ENCODE measurements around the gene PHACTR2.
"Not testable (repeated sequence)": the region's sequence is repeated elsewhere in the genome, so short reads cannot be mapped to it uniquely, and the experiment has no call there.

PHACTR2 gene

GRCh38 chr6:143872201-143872600, 194.4 kb downstream of the PHACTR2 start:
- FAIRE-seq (no peak), DNase-seq (ENCODE audit: insufficient read length, low spot score) (no peak)

GRCh38 chr6:143873600-143873999, 195.8 kb downstream of the PHACTR2 start:
- FAIRE-seq; DNase-seq (ENCODE audit: insufficient read length, low spot score): not testable (repeated sequence)

More at GRCh38 chr6:143872201-143872600, 194.4 kb downstream of the PHACTR2 start:
- TF ChIP-seq POLR2AphosphoS5 (IDR thresholded peaks at IDR 0.05; ENCODE audit: low read depth, low read length) (no peak), TAF1 (IDR thresholded peaks at IDR 0.05; ENCODE audit: low read depth, low read length) (no peak), POLR2A (IDR thresholded peaks at IDR 0.05; ENCODE audit: low read depth, low read length) (no peak), POU2F2 (IDR thresholded peaks at IDR 0.05; ENCODE audit: low read depth, low read length) (no peak), PAX5 (IDR thresholded peaks at IDR 0.05; ENCODE audit: insufficient read depth, low read length, severe bottlenecking) (no peak), SPI1 (IDR thresholded peaks at IDR 0.05; ENCODE audit: low read depth, low read length) (no peak)

DNA sequence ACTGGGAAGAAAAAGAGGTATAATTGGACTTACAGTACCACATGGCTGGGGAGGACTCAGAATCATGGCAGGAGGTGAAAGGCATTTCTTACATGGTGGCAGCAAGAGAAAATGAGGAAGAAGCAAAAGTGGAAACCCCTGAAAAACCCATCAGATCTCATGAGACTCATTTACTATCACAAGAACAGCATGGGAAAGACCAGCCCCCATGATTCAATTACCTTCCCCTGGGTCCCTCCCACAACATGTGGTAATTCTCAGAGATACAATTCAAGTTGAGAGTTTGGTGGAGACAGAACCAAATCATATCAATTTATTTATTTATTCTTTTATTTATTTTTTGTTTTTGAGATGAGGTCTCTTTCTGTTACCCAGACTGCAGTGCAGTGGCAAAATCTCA, 196.7 kb downstream of the PHACTR2 start:
- FAIRE-seq; DNase-seq (ENCODE audit: insufficient read length, low spot score): not testable (repeated sequence)

GRCh38 chr6:143877584-143878271, 200.0 kb downstream of the PHACTR2 start:
- no peak for DNase-seq (ENCODE audit: insufficient read length, low spot score)
- TF ChIP-seq POLR2A (IDR thresholded peaks at IDR 0.05; ENCODE audit: low read depth, low read length) (no peak), PAX5 (IDR thresholded peaks at IDR 0.05; ENCODE audit: insufficient read depth, low read length, severe bottlenecking) (no peak), SPI1 (IDR thresholded peaks at IDR 0.05; ENCODE audit: low read depth, low read length) (no peak), TAF1 (IDR thresholded peaks at IDR 0.05; ENCODE audit: low read depth, low read length) (no peak), POU2F2 (IDR thresholded peaks at IDR 0.05; ENCODE audit: low read depth, low read length) (no peak), POLR2AphosphoS5 (IDR thresholded peaks at IDR 0.05; ENCODE audit: low read depth, low read length) (no peak)
- FAIRE-seq = peak; percentile 35

- FAIRE-seq = peak; percentile 47
- TF ChIP-seq POLR2A (IDR thresholded peaks at IDR 0.05; ENCODE audit: low read depth, low read length) = no peak
- no peak for TF ChIP-seq PAX5 (IDR thresholded peaks at IDR 0.05; ENCODE audit: insufficient read depth, low read length, severe bottlenecking)
- no peak for TF ChIP-seq SPI1 (IDR thresholded peaks at IDR 0.05; ENCODE audit: low read depth, low read length)
- TF ChIP-seq POU2F2 (IDR thresholded peaks at IDR 0.05; ENCODE audit: low read depth, low read length) = no peak
- no peak for TF ChIP-seq TAF1 (IDR thresholded peaks at IDR 0.05; ENCODE audit: low read depth, low read length)
- TF ChIP-seq POLR2AphosphoS5 (IDR thresholded peaks at IDR 0.05; ENCODE audit: low read depth, low read length) = no peak
- DNase-seq (ENCODE audit: insufficient read length, low spot score) = no peak
These were observed 200.6 kb downstream of the PHACTR2 start for GRCh38 chr6:143878272-143878760.

DNA sequence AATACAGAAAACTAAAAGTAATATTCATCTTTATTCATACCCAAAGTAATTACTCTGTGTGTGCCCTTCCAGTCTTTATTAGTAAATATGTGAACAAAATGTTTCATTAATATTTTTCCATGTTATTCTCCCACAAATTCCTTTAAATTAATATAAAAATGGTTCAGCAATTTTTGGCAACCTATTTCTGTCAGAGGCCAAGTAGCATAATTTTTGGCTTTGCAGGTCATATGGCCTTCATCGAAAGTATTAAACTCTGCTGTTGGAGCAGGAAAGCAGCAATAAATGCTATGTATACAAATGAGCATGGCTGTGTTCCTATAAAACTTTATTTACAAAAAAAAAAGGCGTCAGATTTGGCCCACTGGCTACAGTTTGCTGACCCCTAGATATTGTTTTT, 202.6 kb downstream of the PHACTR2 start:
- FAIRE-seq (no peak), DNase-seq (ENCODE audit: insufficient read length, low spot score) (no peak)
- TF ChIP-seq PAX5 (IDR thresholded peaks at IDR 0.05; ENCODE audit: insufficient read depth, low read length, severe bottlenecking) = no peak
- TF ChIP-seq POU2F2 (IDR thresholded peaks at IDR 0.05; ENCODE audit: low read depth, low read length) = no peak
- TF ChIP-seq POLR2A (IDR thresholded peaks at IDR 0.05; ENCODE audit: low read depth, low read length) = no peak
- no peak for TF ChIP-seq SPI1 (IDR thresholded peaks at IDR 0.05; ENCODE audit: low read depth, low read length)
- no peak for TF ChIP-seq POLR2AphosphoS5 (IDR thresholded peaks at IDR 0.05; ENCODE audit: low read depth, low read length)
- TF ChIP-seq TAF1 (IDR thresholded peaks at IDR 0.05; ENCODE audit: low read depth, low read length) = no peak
